ENCODE results near the gene BOD1L2. TPM values are rescaled to one million over a fixed set of nuclear protein-coding genes. Genes with fewer than 3 reads are reported as not detected.
A peak's percentile ranks its signal among the peaks of the same experiment; 100 is the strongest.

BOD1L2 gene
- total and polyA plus RNA-seq, 2 of the 13 experiments (the other 11 are each of a cell fraction or from before 2014, with no cell fraction given), result not detected

DNA sequence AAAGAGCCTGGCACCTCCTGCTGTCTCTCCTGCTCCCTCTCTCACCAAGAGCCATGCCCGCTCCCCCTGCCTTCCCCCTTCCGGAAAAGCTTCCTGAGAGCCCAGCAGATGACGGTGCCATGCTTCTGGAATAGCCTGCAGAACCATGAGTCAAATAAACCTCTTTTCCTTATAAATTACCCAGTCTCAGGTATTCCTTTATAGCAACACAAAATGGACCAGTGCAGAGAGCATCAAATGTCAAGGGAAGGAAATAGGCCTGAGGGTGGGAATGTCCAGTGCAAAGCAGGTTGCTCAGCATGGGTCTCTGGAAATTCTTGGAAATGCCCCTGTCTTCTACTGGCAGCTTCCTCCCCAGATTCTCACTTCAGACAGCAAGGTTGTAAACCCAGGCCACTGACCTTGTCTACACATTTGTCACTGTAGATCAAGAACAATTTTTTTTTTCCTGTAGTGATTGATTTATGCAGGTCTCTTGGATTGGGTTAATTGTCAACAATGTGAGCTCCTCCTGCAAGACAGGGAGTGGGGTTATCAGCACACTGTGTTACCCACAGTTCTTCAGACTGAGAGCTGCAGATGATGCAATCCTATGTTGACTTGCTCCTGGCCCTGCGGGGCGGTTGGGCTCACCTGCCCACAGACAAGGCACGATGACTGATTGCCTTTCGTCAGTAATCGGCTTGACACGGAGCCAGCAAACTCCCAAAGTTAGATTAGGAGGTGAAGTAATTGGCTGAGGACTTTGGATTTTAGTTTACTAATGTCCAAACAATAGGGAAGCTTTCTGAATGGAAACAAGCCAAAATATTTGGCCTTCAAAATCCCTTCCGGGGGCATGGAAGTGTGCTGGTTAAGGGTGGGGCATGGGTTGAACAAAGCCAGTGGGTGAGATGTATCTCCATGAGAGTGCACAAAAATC is 5.4 kb upstream of the BOD1L2 start (continued):
- TF ChIP-seq, protein P1, sequence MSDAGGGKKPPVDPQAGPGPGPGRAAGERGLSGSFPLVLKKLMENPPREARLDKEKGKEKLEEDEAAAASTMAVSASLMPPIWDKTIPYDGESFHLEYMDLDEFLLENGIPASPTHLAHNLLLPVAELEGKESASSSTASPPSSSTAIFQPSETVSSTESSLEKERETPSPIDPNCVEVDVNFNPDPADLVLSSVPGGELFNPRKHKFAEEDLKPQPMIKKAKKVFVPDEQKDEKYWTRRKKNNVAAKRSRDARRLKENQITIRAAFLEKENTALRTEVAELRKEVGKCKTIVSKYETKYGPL (CRISPR knock-in tag; IDR thresholded peaks at IDR 0.05), result no peak
- TF ChIP-seq ZNF274 (CRISPR knock-in tag; IDR thresholded peaks at IDR 0.05), result no peak
- peak; percentile 27; the same call in 1 of the 2 replicates for TF ChIP-seq ZNF501 (CRISPR knock-in tag; IDR thresholded peaks at IDR 0.05)
- no peak for TF ChIP-seq ATRX (CRISPR knock-in tag; IDR thresholded peaks at IDR 0.05; ENCODE audit: borderline replicate concordance)
- TF ChIP-seq HMG20A (CRISPR knock-in tag; IDR thresholded peaks at IDR 0.05; ENCODE audit: borderline replicate concordance), result peak; percentile 51; the same call in 1 of the 2 replicates
- no peak for TF ChIP-seq EED (CRISPR knock-in tag; IDR thresholded peaks at IDR 0.05)
- TF ChIP-seq, protein P2, sequence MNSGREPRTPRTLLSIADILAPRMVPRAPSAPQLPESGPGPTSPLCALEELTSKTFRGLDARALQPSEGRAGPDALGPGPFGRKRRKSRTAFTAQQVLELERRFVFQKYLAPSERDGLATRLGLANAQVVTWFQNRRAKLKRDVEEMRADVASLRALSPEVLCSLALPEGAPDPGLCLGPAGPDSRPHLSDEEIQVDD (CRISPR knock-in tag; IDR thresholded peaks at IDR 0.05; ENCODE audit: borderline replicate concordance), result no peak
- no peak for TF ChIP-seq ZNF17 (CRISPR knock-in tag; IDR thresholded peaks at IDR 0.05)
- no peak for TF ChIP-seq AHR (CRISPR knock-in tag; IDR thresholded peaks at IDR 0.05)
- TF ChIP-seq, protein P3, sequence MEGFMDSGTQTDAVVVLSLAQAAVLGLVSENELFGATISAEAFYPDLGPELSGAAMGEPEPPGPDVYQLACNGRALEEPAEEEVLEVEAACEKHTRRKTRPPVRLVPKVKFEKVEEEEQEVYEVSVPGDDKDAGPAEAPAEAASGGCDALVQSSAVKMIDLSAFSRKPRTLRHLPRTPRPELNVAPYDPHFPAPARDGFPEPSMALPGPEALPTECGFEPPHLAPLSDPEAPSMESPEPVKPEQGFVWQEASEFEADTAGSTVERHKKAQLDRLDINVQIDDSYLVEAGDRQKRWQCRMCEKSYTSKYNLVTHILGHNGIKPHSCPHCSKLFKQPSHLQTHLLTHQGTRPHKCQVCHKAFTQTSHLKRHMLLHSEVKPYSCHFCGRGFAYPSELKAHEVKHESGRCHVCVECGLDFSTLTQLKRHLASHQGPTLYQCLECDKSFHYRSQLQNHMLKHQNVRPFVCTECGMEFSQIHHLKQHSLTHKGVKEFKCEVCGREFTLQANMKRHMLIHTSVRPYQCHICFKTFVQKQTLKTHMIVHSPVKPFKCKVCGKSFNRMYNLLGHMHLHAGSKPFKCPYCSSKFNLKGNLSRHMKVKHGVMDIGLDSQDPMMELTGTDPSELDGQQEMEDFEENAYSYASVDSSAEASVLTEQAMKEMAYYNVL (CRISPR knock-in tag; IDR thresholded peaks at IDR 0.05; ENCODE audit: borderline replicate concordance), result peak; percentile 41; the same call in 1 of the 2 replicates
- TF ChIP-seq ZNF180 (CRISPR knock-in tag; IDR thresholded peaks at IDR 0.05; ENCODE audit: borderline replicate concordance, low read depth), result no peak
- TF ChIP-seq ZFP1 (CRISPR knock-in tag; IDR thresholded peaks at IDR 0.05), result no peak
- TF ChIP-seq, protein P4, sequence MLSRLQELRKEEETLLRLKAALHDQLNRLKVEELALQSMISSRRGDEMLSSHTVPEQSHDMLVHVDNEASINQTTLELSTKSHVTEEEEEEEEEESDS (CRISPR knock-in tag; IDR thresholded peaks at IDR 0.05; ENCODE audit: borderline replicate concordance), result no peak
- TF ChIP-seq ZNF337 (CRISPR knock-in tag; IDR thresholded peaks at IDR 0.05; ENCODE audit: borderline replicate concordance, low read depth), result no peak
- TF ChIP-seq KDM2A (CRISPR knock-in tag; IDR thresholded peaks at IDR 0.05; ENCODE audit: borderline replicate concordance, low read depth), result 0 out of 2 replicates have a peak, but pooled peaks have one; percentile 33
- TF ChIP-seq, protein P5, sequence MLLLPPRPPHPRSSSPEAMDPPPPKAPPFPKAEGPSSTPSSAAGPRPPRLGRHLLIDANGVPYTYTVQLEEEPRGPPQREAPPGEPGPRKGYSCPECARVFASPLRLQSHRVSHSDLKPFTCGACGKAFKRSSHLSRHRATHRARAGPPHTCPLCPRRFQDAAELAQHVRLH (CRISPR knock-in tag; IDR thresholded peaks at IDR 0.05; ENCODE audit: borderline replicate concordance, low read depth), result no peak
- TF ChIP-seq, protein P6, sequence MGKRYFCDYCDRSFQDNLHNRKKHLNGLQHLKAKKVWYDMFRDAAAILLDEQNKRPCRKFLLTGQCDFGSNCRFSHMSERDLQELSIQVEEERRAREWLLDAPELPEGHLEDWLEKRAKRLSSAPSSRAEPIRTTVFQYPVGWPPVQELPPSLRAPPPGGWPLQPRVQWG (CRISPR knock-in tag; IDR thresholded peaks at IDR 0.05; ENCODE audit: borderline replicate concordance, low read depth), result no peak
- TF ChIP-seq ZNF589 (CRISPR knock-in tag; conservative IDR thresholded peaks at IDR 0.05), result no peak
- peak; percentile 78 for TF ChIP-seq ISL2 (CRISPR knock-in tag; IDR thresholded peaks at IDR 0.05)
- TF ChIP-seq, protein P7, sequence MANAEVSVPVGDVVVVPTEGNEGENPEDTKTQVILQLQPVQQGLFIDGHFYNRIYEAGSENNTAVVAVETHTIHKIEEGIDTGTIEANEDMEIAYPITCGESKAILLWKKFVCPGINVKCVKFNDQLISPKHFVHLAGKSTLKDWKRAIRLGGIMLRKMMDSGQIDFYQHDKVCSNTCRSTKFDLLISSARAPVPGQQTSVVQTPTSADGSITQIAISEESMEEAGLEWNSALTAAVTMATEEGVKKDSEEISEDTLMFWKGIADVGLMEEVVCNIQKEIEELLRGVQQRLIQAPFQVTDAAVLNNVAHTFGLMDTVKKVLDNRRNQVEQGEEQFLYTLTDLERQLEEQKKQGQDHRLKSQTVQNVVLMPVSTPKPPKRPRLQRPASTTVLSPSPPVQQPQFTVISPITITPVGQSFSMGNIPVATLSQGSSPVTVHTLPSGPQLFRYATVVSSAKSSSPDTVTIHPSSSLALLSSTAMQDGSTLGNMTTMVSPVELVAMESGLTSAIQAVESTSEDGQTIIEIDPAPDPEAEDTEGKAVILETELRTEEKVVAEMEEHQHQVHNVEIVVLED (CRISPR knock-in tag; IDR thresholded peaks at IDR 0.05; ENCODE audit: borderline replicate concordance), result no peak
- no peak for TF ChIP-seq ZNF282 (IDR thresholded peaks at IDR 0.05; ENCODE audit: partially characterized antibody)
- no peak for TF ChIP-seq GPN1 (CRISPR knock-in tag; IDR thresholded peaks at IDR 0.05; ENCODE audit: borderline replicate concordance)
- TF ChIP-seq ZNF3 (CRISPR knock-in tag; IDR thresholded peaks at IDR 0.05), result no peak
